IPS DF 6.9 (cell line): ENCODE data around the gene NXPE1.

Experiments
- DNase-seq: peaks from one replicate; pipeline ENCODE4 v3.0.0-alpha.2; 2013; ENCODE audit warnings: low read depth, low spot score
- H3K27ac ChIP-seq: one replicate; pipeline ENCODE4 v1.5.1; 2013; ENCODE audit warnings: low read length, control low read depth
- H3K27me3 ChIP-seq: 2 replicates; pipeline ENCODE4 v1.6.1; 2013; ENCODE audit warnings: mild to moderate bottlenecking, low read length; ENCODE audit not compliant: control insufficient read depth, insufficient read depth
- H3K36me3 ChIP-seq: 2 replicates; pipeline ENCODE4 v1.6.1; 2013; ENCODE audit warnings: low read length; ENCODE audit not compliant: control insufficient read depth, insufficient read depth
- H3K4me1 ChIP-seq: 2 replicates; pipeline ENCODE4 v1.6.1; 2013; ENCODE audit warnings: low read length; ENCODE audit not compliant: control insufficient read depth, insufficient read depth
- H3K4me3 ChIP-seq: 2 replicates; pipeline ENCODE4 v1.5.1; 2013; ENCODE audit warnings: mild to moderate bottlenecking, low read length
- H3K9me3 ChIP-seq: 2 replicates; pipeline ENCODE4 v1.6.1; 2013; ENCODE audit warnings: low read length, inconsistent platforms; ENCODE audit not compliant: control insufficient read depth, insufficient read depth
- WGBS: extraction: QIAGEN DNeasy Blood & Tissue Kit; methylation state at CpG from one replicate; pipeline ENCODE4 v1.1.7; 2013; ENCODE audit warnings: mixed read lengths, missing lambda C conversion rate; ENCODE audit not compliant: insufficient read length, insufficient coverage; 5-methylcytosine and 5-hydroxymethylcytosine counted together

NXPE1 gene

DNA sequence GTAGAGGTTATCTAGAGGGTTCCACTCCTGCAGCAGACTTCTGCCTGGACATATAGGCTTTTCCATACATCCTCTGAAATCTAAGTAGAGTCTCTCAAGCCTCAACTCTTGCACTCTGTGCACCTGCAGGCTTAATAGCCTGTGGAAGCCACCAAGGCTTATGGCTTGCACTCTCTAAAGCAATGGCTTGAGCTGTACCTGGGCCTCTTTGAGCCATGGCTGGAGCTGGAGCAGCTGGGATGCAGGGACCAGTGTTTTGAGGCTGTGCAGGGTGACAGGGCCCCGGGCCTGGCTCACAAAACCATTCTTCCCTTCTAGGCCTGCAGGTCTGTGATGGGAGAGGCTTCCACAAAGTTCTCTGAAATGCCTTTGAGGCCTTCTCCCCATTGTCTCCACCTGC is 38.8 kb upstream of the NXPE1 start:
- Histone ChIP-seq H3K4me3 (no peak overlapping the region), H3K27ac (no peak overlapping the region), H3K9me3 (no peaks in the 10 kb centered on the region), H3K36me3 (no peaks in the 10 kb centered on the region), H3K27me3 (no peaks in the 10 kb centered on the region), H3K4me1 (no peaks in the 10 kb centered on the region)
- WGBS = no CpG with 5 or more reads among the region's 1 CpG
- DNase-seq = no peak

DNA sequence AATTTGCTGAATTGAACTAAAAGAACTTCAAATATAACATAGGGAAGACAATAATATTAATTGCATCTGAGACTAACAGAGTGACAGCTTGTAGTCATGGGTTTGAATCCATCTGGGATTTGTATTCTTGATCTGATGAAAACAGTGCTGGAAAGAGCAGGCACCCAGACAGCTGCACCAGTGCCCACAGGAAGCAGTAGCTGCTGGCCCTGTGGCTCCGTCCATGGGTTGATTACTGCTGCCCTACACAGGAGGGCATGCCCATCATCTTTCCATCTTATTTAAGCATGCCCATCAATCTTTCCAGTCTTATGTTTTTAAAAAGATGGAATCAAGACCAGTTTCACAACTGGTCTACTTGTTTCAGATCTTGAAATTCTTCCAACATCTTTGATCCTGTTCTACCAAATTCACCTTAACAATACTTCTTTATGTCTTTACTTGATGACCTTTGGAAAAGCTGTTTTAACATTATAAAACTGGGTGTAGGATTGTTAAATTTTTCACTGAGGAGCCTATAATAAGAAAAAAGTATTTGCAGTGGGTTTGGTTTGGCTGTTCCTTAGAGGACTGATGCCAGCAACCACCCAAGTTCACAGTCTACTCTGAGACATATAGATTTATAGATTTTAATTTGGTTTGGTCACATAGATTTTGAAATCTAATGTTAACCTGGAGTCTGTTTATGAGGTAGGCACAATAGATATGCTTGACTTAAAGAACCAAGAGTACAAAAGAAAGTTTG is 36.7 kb upstream of the NXPE1 start:
- no CpG with 5 or more reads among the region's 1 CpG for WGBS

DNA sequence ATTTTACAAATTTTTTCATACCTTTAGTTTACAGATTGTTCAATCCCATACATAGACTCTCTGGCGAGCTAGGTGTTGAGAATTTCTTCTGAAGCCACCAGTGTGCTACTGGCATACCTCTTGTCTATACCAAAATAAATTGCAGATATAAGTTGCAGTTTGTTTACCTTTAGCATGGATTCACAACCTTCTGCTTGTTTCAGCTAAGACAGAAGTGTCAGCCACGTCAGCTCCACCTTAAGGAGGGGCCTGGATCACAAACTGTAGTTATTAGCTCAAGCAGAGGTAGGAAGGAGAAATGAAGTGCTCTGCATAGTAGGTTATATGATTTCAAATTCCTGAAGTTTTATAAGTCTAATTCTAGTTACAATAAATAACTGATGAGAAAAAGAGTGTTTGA is 35.9 kb upstream of the NXPE1 start, which contains the start of gene NXPE4:
Gene NXPE4 (minus strand): TSS at position 216 of the 400 bp plus-strand sequence. CDS start 1,027 bp downstream, outside the sequence.
- DNase-seq = no peak
- Histone ChIP-seq H3K36me3 (no peaks in the 10 kb centered on the region), H3K27ac (no peak within 1 kb of the TSS), H3K4me3 (no peak within 1 kb of the TSS), H3K27me3 (no peaks in the 10 kb centered on the region), H3K4me1 (no peaks in the 10 kb centered on the region), H3K9me3 (no peaks in the 10 kb centered on the region)
- WGBS = no CpG with 5 or more reads among the region's 2 CpGs

More for the DNA sequence above, 36.7 kb upstream of the NXPE1 start:
- Histone ChIP-seq H3K4me1 (no peaks in the 10 kb centered on the region), H3K9me3 (no peaks in the 10 kb centered on the region), H3K4me3 (no peak overlapping the region), H3K27ac (no peak overlapping the region), H3K27me3 (no peaks in the 10 kb centered on the region), H3K36me3 (no peaks in the 10 kb centered on the region)
- no peak for DNase-seq

DNA sequence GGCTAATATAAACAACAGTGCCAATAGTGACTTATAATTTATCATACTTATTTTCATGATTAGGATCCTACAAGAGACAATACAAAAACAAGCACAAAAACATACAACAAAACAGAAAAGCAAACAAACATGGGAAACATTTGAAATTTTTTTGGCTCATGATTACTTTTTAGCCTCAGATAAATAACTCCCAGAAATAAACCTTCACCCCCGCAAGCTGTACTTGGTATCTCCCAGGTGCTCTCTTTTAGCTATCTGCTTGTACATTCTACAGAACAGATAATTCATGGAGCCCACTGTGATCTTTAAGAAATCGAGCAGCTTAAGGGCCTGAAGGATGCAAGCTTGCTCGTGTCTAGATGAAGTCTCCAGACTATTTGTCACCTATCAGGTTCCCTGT is 35.0 kb upstream of the NXPE1 start:
- no CpG with 5 or more reads among the region's 3 CpGs for WGBS
- H3K4me1 ChIP-seq = no peaks in the 10 kb centered on the region
- no peaks in the 10 kb centered on the region for H3K36me3 ChIP-seq
- no peak for DNase-seq
- no peaks in the 10 kb centered on the region for H3K27me3 ChIP-seq
- H3K4me3 ChIP-seq = no peak overlapping the region
- H3K27ac ChIP-seq = no peak overlapping the region
- no peaks in the 10 kb centered on the region for H3K9me3 ChIP-seq

DNA sequence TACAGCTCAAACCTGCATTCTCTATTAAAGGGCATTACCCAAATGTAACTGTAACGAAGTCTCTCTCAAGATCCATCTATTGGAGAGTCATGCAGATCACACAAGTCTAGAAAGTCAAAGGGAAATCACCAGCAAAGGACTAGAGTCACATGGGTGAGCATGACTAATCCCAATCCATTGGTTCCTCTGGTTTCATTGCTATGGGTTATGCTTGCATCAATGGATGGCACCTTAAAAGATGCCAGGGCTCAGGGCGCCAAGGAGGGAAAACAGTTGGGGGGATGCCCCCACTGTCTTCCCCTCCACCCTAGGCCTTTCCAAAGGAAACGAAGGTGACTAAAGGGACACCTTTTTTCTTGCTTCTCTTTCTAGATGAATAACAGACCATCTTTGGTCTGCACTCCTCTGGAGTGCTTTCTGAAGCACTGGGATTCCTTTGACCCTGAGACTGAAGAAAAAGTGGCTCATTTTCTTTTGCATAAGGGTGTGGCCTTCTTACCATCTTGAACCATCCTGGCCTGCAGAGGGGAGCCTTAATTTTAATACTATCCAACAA is 27.8 kb upstream of the NXPE1 start:
- H3K4me3 ChIP-seq = no peak overlapping the region
- no peaks in the 10 kb centered on the region for H3K4me1 ChIP-seq
- H3K36me3 ChIP-seq = no peaks in the 10 kb centered on the region
- no CpG with 5 or more reads among the region's 3 CpGs for whole genome bisulfite sequencing
- H3K27ac ChIP-seq = no peak overlapping the region
- H3K9me3 ChIP-seq = no peaks in the 10 kb centered on the region; the same call in 1 of the 2 replicates
- no peak for DNase-seq
- no peaks in the 10 kb centered on the region for H3K27me3 ChIP-seq

DNA sequence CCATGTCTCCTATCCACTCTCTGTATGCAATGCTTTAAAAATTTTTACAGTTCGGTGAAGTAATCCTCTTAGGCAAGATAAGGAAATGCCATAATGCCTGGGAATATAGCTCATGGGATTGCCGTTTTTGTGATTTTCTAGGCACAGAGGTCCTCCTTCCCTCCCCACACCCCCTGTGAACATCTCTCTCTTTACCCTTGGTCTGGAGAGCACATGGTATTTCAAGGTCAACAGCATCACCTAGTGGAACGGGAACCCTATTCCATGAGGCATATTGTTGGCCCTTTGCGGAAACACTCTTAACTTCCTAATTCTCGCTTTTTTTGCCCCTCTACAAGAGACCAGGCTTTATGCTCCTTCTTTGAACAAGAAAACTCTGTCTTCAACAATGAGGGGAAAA is 27.1 kb upstream of the NXPE1 start:
- no peak overlapping the region for H3K4me3 ChIP-seq
- WGBS = no CpG with 5 or more reads among the region's 5 CpGs
- no peaks in the 10 kb centered on the region for H3K27me3 ChIP-seq
- H3K27ac ChIP-seq = no peak overlapping the region
- no peaks in the 10 kb centered on the region for H3K36me3 ChIP-seq
- H3K9me3 ChIP-seq = no peaks in the 10 kb centered on the region; the same call in 1 of the 2 replicates
- H3K4me1 ChIP-seq = no peaks in the 10 kb centered on the region
- DNase-seq = no peak

DNA sequence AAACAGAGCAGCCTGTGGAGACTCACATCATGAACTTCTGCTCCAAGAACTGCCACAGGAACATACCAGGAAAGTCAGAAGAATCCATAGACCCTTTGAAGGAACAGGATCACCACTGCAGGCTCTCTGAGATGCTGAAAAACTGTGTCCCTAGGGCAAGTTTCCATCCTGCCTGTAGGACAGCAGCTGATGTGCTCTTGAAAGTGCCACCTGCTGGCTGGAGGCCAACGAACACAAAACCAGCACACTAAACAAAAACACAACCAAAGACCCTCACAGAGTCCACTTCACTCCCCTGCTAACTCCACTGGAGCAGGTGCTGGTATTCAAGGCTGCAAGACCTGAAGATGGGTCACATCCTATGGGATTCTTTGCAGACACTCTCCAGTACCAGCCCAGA is 12.0 kb upstream of the NXPE1 start:
- Histone ChIP-seq H3K27ac (no peak overlapping the region), H3K27me3 (no peaks in the 10 kb centered on the region), H3K4me1 (peaks cover 2% of the 10 kb centered on the region; the same call in 1 of the 2 replicates), H3K36me3 (no peaks in the 10 kb centered on the region), H3K4me3 (no peak overlapping the region), H3K9me3 (no peaks in the 10 kb centered on the region)
- no CpG with 5 or more reads among the region's 1 CpG for WGBS
- no peak for DNase-seq

DNA sequence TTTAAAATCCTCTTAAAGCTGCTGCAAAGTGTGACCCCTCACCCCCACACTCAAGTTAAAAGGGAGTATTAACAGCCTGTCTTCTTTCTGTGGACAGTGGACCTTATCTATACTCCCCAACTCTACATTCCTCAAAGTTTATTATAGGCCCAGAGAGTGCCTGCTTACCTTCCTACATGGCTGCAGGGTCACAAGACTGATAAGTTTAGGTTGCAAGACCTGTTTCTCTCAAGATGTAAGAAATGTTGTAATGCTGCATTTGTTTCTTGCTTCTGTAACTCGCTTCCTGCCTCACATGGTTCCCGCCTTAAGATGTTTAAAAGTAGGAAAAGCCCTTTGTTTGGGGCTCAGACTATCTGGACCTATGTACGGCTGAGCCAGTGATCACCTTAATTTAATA is 10.1 kb upstream of the NXPE1 start:
- H3K4me3 ChIP-seq = no peak overlapping the region
- peaks cover 2% of the 10 kb centered on the region; the same call in 1 of the 2 replicates for H3K4me1 ChIP-seq
- H3K27me3 ChIP-seq = no peaks in the 10 kb centered on the region
- H3K9me3 ChIP-seq = no peaks in the 10 kb centered on the region
- H3K27ac ChIP-seq = no peak overlapping the region
- no CpG with 5 or more reads among the region's 3 CpGs for WGBS
- no peak for DNase-seq
- H3K36me3 ChIP-seq = no peaks in the 10 kb centered on the region

DNA sequence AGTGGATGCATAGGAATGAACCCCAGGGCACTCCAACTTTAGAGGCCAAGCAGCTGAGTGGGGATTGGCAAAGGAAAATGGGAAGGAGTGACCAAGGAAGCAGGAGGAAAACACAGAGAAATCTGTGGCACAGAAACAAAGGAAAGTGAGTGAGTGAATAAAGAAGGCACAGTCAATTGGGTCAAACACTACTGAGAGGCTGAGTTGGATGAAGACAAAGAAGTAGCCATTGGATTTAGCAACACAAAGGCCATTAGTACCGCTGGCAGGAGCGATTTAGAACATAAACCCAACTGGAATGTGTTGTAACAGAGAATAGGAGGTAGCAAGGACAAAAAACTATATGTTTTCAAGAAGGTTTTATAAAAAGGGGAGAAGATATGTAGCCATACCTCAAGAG is 6.6 kb upstream of the NXPE1 start:
- H3K27ac ChIP-seq = no peak overlapping the region

DNA sequence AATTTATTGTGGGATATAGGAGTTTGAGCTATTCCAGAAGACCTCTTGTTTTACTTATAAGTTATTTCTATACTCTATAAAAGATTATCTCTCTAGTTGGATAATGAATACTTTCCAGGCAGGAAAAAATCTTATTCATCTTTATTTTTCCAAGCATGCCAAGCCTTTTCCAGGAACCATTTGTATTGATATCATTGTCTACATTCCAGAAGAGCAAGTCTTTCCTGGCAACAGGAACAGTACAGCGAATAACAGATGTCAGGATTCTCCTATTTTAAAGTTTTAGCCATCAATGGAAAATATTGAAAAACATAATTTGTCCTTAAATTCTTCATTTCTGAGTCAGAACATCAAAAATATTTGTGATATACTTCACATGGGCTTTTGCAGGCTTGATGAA is 5.2 kb upstream of the NXPE1 start:
- H3K27ac ChIP-seq = no peak overlapping the region
- WGBS = no CpG with 5 or more reads among the region's 1 CpG
- no peaks in the 10 kb centered on the region for H3K36me3 ChIP-seq
- DNase-seq = no peak
- H3K4me1 ChIP-seq = peaks cover 2% of the 10 kb centered on the region; the same call in 1 of the 2 replicates
- no peak overlapping the region for H3K4me3 ChIP-seq
- H3K27me3 ChIP-seq = no peaks in the 10 kb centered on the region
- no peaks in the 10 kb centered on the region for H3K9me3 ChIP-seq

More for the DNA sequence above, 6.6 kb upstream of the NXPE1 start:
- no peak overlapping the region for H3K4me3 ChIP-seq
- H3K4me1 ChIP-seq = peaks cover 2% of the 10 kb centered on the region; the same call in 1 of the 2 replicates
- no peak for DNase-seq
- H3K27me3 ChIP-seq = no peaks in the 10 kb centered on the region
- no peaks in the 10 kb centered on the region for H3K36me3 ChIP-seq
- no CpG with 5 or more reads among the region's 2 CpGs for WGBS
- H3K9me3 ChIP-seq = no peaks in the 10 kb centered on the region
